Epithelial cell of esophagus (primary cell): ENCODE measurements around the gene COG5.

ENCODE experiments used
- DNase-seq: peaks from one replicate; pipeline ENCODE4 v3.0.0; 2010; ENCODE audit warnings: low read depth
- H3K4me3 ChIP-seq: 2 replicates; pipeline ENCODE4 v1.5.1; 2011; ENCODE audit warnings: mild to moderate bottlenecking, low read length, control low read depth
- TF ChIP-seq, protein P1 (sequence below): IDR thresholded peaks from 2 replicates; pipeline ENCODE4 v1.5.1; 2011; ENCODE audit warnings: low read depth, mild to moderate bottlenecking, low read length, control low read depth, inconsistent platforms; ENCODE audit not compliant: insufficient read depth; ENCODE audit errors: missing control alignments

The COG5 gene

DNA sequence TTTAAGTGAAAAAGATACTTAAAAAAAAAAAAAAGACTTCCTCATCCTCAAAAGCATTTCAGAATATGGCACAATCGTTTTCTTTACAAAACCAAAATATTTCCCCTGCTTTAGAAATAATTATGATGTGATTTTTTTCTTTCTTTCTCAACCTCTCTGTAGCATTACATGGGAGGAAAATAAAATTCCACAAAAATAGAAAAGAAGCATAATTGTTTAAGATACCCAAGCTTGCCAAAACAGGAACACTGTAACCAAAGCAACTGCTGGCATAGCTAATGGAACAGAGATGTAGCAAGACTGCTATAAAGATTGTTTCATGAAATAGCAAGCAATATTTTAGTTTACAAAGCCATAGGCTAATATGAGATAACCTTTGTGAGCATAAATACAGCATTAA, 169.4 kb downstream of the COG5 start:
- TF ChIP-seq, protein P1, sequence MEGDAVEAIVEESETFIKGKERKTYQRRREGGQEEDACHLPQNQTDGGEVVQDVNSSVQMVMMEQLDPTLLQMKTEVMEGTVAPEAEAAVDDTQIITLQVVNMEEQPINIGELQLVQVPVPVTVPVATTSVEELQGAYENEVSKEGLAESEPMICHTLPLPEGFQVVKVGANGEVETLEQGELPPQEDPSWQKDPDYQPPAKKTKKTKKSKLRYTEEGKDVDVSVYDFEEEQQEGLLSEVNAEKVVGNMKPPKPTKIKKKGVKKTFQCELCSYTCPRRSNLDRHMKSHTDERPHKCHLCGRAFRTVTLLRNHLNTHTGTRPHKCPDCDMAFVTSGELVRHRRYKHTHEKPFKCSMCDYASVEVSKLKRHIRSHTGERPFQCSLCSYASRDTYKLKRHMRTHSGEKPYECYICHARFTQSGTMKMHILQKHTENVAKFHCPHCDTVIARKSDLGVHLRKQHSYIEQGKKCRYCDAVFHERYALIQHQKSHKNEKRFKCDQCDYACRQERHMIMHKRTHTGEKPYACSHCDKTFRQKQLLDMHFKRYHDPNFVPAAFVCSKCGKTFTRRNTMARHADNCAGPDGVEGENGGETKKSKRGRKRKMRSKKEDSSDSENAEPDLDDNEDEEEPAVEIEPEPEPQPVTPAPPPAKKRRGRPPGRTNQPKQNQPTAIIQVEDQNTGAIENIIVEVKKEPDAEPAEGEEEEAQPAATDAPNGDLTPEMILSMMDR: no peak
- no peak for DNase-seq
- no peak overlapping the region for H3K4me3 ChIP-seq

DNA sequence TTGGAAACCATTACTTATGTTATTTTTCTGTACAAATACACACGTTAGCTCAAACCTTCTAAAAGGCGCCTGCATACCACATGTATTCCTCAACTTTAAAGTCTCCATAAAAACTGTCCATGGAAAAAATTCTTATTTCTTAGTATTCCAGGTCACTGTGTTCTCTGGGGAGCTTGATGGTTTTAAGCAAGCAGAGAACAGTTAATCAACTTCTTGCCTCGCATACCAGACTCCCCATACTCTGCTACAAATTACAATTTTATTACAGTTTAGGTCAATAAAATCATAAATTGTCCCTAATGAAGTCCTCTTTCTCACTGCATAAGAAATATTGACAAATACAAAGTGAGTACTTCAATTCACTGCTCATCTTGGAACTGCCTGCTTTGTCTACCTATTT, 170.9 kb downstream of the COG5 start:
- DNase-seq: no peak
- TF ChIP-seq, protein P1: no peak
- no peak overlapping the region for H3K4me3 ChIP-seq

DNA sequence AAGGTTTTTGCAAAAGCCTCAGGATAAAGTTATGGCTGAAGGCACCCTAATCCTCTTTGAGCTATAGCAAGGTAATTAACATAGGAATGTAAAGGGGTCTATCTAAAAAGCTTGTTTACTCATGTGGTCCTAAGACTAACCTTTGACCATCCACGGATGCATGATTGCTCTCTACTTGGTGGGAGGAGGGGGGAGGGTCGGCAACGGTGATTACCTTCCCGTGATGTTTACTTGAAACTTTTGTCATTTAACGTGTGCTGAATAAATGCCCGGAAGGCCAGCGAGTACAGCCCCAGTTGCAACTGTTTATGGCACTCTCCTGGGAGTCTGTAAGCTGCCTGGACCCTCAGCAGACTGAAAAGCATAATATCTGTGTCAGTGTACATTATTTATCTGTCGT, 172.8 kb downstream of the COG5 start:
- H3K4me3 ChIP-seq: no peak overlapping the region
- DNase-seq: no peak
- TF ChIP-seq, protein P1: no peak

DNA sequence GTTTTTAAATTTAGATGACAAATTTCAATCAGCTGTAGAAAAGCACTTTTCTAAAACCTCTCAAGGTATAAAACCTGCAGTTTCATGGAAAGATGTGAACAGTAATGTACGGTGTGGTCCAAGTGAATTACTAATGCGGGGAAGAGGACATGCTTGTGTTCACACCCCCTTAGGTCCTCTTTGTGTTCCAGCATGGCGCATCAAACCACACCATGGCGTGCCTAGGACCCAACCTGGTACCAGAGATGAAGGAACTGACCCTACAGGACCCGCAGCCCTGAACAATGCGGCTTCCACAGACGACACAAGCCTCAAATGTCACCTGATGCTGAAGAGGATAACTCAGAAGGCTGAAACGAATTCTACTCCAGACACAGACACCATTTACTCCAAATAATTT, 175.1 kb downstream of the COG5 start:
- DNase-seq: no peak
- TF ChIP-seq, protein P1: no peak
- H3K4me3 ChIP-seq: no peak overlapping the region

DNA sequence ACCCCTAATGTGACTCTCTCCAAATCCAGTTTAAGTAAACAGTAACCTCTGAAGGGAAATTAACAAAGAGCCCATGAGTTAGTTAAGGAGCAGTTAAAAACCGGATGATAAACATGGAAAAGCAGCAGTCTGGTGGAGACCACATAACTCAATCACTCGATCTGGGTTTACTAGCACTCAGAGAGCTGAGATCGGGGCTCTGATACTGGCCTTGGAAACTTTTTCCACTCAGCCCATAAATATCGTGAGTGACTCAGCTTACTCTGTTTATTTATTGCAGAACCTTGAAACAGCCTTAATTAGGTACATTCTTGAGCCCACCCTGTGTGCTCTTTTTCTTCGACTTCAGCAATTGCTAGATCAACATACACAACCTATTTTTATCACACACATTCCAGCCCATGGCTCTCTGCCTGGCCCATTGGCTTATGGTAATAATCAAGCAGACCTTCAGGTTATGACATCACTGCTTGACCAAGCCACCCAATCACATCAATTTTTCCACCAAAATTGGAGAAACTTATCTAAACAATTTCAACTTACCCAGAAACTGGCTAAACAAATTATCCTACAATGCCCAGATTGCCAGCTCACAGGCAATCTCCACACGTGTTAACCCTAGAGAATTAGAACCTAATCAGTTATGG, 176.0 kb downstream of the COG5 start:
- no peak for DNase-seq
- no peak overlapping the region for H3K4me3 ChIP-seq

DNA sequence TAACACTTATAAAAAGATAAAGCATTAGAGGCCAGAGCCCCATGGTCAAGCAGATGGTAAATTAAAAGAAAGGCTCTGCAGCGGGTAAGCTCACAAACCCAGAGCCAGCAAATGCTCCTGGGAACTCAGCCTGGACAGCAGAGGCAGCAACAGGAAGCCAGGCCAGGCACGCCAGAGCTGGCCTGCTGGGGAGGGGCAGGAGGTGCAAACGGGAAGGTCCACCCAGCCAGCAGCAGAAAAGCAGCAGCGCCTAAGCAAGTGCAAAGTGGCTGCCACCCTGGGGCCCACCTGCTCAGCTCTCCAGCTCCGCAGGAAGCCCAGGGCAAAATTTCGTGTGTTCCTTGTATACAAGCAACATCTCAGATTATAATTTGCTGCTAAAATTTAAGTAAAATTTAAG, 176.6 kb downstream of the COG5 start:
- TF ChIP-seq, protein P1: no peak
- H3K4me3 ChIP-seq: no peak overlapping the region
- no peak for DNase-seq

More for the DNA sequence above, 176.0 kb downstream of the COG5 start:
- TF ChIP-seq, protein P1: no peak

DNA sequence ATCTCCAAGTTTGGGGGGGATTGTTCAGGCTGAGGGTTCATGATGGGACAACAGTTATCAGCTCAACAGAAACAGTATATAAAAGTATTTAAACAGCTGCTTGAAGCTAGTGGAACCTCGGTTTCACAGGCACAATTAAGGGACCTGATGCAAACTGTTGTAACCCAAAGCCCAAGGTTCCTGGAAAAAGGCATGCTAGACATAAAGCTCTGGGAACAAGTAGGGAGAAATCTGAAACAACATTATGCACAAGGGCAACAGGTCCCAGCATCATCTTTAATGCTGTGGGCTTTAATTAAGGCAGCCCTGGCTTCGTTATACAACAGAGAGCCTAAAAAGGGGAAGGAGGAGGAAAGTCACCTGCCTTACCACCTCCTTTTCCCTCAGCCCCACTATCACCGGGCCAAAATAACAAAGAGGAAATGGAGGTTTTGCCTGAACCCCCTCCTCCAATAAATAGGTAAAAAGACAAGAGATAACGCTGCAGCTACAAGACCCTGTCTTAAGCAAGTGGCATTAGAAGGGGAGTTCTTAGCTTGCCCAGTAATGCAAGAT, 177.1 kb downstream of the COG5 start:
- TF ChIP-seq, protein P1: no peak
- no peak for DNase-seq
- no peak overlapping the region for H3K4me3 ChIP-seq
